AG04449 (cell line): ENCODE measurements around the gene SEL1L.

Experiments
- CTCF ChIA-PET: fragments of 350-600 bp; formaldehyde crosslinking; extraction: SDS; loops from one replicate; lab custom pipeline; 2021; ENCODE audit warnings: antibody characterized with exemption; lab: Yijun Ruan, JAX
- POLR2A ChIA-PET: fragments of 400-600, 350-600 bp; formaldehyde crosslinking; extraction: SDS; loops from one replicate; lab custom pipeline; 2020; ENCODE audit warnings: antibody characterized with exemption, inconsistent platforms; lab: Yijun Ruan, JAX
- DNase-seq: peaks from one replicate; pipeline ENCODE4 v3.0.0-alpha.2; 2010; ENCODE audit warnings: low read depth, low spot score
- H3K4me3 ChIP-seq: 2 replicates; pipeline ENCODE4 v1.5.1; 2011; ENCODE audit warnings: low read depth, mild to moderate bottlenecking, control low read depth, low read length
- TF ChIP-seq, protein P1 (sequence below): IDR thresholded peaks from one replicate; pipeline ENCODE4 v1.5.1; 2011; ENCODE audit warnings: mild to moderate bottlenecking, moderate library complexity, low read length, control low read depth, inconsistent platforms; ENCODE audit not compliant: insufficient read depth; ENCODE audit errors: missing control alignments

Gene SEL1L

DNA sequence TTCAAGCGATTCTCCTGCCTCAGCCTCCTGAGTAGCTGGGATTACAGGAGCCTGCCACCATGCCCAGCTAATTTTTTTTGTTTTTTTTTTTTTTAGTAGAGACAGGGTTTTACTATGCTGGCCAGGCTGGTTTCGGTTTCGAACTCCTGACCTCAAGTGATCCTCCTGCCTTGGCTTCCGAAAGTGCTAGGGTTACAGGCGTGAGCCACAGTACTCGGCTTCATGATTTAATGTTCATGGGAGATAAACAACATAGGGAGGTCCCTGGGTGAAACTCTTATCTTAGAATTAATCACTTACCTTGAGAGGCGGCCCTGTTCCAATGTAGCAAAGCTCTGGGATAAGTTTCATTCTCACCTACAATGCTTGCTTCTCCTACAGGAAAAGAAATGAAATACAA lies 48.3 kb downstream of the SEL1L start:
- TF ChIP-seq, protein P1, sequence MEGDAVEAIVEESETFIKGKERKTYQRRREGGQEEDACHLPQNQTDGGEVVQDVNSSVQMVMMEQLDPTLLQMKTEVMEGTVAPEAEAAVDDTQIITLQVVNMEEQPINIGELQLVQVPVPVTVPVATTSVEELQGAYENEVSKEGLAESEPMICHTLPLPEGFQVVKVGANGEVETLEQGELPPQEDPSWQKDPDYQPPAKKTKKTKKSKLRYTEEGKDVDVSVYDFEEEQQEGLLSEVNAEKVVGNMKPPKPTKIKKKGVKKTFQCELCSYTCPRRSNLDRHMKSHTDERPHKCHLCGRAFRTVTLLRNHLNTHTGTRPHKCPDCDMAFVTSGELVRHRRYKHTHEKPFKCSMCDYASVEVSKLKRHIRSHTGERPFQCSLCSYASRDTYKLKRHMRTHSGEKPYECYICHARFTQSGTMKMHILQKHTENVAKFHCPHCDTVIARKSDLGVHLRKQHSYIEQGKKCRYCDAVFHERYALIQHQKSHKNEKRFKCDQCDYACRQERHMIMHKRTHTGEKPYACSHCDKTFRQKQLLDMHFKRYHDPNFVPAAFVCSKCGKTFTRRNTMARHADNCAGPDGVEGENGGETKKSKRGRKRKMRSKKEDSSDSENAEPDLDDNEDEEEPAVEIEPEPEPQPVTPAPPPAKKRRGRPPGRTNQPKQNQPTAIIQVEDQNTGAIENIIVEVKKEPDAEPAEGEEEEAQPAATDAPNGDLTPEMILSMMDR: no peak
- ChIA-PET CTCF (no interaction called here), POLR2A (no interaction called here)
- no peak overlapping the region for H3K4me3 ChIP-seq
- no peak for DNase-seq

DNA sequence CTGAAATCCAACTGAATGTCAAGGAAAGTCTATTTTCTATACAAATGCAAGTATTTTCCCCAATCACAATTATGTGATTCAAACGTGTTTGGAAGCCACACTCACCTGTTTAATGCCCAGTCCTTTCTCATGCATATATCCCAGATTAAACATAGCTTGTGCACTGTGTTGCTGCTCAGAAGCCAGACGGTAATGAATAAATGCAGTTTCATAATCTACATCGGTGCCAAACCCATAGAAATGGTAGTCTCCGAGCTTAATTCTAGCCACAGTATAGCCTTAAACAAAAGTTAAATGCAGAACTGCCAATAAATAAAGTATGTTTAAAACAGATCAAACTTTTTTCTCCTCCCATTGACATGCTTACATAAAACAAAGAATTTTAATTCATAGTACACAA lies 49.5 kb downstream of the SEL1L start:
- TF ChIP-seq, protein P1: no peak
- no peak for DNase-seq
- POLR2A ChIA-PET: no interaction called here
- H3K4me3 ChIP-seq: no peak overlapping the region
- CTCF ChIA-PET: interaction anchor here (1.0 kb wide), 1 partner anchor 19 kb away, joined by 5 read pairs; no protein-coding TSS in a partner anchor

DNA sequence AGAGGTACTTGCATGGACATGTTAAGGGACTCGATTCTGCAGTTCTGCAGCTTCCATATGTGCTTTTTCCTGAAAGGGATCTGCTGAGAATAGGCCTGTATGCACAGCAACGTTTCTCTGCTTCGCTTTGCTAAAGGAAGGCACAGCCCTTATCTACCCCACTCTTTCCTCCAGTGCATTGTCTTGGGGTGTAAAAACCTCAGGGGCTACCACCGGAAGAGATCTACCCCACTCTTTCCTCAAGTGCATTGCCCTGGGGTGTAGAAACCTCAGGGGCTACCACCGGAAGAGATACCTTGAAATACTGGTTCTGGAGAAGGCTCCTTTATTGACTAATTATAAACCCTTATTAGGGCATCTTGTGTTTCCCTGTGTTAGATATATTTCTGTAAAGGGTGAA lies 52.9 kb downstream of the SEL1L start:
- DNase-seq: no peak
- POLR2A ChIA-PET: no interaction called here
- H3K4me3 ChIP-seq: no peak overlapping the region
- TF ChIP-seq, protein P1: no peak
- CTCF ChIA-PET: interaction anchor here (1.3 kb wide), 1 partner anchor 15 kb away, joined by 6 read pairs; no protein-coding TSS in a partner anchor

DNA sequence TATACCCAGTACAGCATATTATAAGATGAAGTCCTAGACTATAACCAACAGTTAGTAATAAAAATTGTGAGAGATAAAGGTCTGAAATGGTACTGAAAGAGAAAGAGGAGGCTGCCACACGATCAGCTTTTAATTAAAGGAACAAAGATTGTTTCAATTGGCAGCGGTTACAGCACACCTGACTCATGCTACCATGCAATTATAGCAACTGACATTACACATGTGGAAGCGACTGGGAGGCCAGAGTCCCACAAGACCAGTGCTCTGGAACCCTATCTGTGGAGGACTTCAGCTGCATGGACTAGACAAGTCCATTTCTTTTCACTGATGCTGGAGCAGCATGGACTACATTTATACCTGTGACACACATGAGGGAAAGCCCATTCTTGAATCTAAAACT lies 55.2 kb downstream of the SEL1L start:
- no peak overlapping the region for H3K4me3 ChIP-seq
- ChIA-PET CTCF (interaction anchor here (1.9 kb wide), 1 partner anchor 14 kb away, joined by 10 read pairs; no protein-coding TSS in a partner anchor), POLR2A (no interaction called here)
- TF ChIP-seq, protein P1: no peak
- no peak for DNase-seq

DNA sequence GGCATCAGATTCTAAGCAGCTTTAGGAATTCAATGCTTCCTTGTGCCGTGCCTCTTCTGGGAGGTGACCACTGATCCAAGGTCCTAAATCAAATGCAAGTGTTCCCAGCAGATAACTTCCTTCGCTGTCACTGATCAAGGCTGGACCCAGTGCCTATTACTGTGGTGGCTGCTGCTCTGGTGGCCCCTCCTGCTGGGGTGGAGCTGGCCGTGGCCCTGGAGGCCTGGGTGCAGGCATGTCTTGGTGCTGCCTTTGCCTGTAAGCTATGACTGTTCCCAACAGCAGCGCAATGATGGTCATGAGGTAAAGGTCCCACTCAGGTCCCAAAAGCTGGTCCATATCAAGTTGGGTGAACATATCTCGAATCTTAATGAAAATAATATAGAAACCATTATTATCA lies 56.8 kb downstream of the SEL1L start:
- ChIA-PET POLR2A (no interaction called here), CTCF (interaction anchor here (1.2 to 2.9 kb wide), 2 partner anchors 12 to 207 kb away, joined by 3 to 12 read pairs; no protein-coding TSS in a partner anchor)
- no peak overlapping the region for H3K4me3 ChIP-seq
- no peak for DNase-seq
- TF ChIP-seq, protein P1: no peak

DNA sequence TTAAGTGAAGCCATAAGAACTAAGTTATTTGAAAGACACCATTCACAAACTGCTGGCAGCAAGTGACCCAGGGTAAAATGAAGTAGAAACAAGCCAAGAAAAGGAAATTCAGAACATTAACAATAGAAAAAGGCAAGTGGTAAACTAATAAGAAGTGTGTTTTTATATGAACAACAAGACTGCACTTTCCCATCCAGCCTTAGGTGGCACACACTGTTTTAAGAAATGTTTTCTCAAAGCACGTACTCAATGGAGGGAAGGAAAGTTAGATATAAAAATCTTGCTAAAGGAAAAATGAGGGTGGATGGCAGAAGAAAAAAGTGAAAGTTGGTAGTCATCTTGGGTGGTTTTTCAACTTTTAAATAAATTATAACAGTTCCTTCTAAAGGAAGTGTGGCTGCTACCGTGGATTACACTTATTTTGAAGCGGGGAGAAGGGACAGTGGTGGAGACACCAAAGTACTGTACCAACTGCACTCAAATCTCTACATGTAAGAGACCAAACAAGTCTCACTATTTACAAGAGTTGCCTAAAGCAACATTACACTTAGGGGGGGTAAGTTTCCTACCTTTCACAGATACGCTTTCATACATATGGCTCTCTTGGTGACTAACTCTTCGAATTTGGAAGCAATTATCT lies 58.8 kb downstream of the SEL1L start:
- no peak overlapping the region for H3K4me3 ChIP-seq
- POLR2A ChIA-PET: no interaction called here
- no peak for DNase-seq
- CTCF ChIA-PET: interaction anchor here (1.0 to 2.9 kb wide), 2 partner anchors 10 kb away, joined by 3 to 12 read pairs; no protein-coding TSS in a partner anchor
- TF ChIP-seq, protein P1: no peak
